GM21737 (cell line): Measurements from ENCODE around the gene PRKCA.
"Not testable (repeated sequence)": the region's sequence is repeated elsewhere in the genome, so short reads cannot be mapped to it uniquely, and the experiment has no call there.

Source experiments
- ATAC-seq: cut with Tn5 transposase; IDR thresholded peaks from one replicate; pipeline ENCODE4 v1.9.1; 2021; ENCODE audit warnings: mild to moderate bottlenecking, moderate library complexity; ENCODE audit not compliant: unreplicated experiment

PRKCA gene

GRCh38 chr17:66687570-66688284 lies 385.3 kb downstream of the PRKCA start:
- no peak for ATAC-seq

DNA sequence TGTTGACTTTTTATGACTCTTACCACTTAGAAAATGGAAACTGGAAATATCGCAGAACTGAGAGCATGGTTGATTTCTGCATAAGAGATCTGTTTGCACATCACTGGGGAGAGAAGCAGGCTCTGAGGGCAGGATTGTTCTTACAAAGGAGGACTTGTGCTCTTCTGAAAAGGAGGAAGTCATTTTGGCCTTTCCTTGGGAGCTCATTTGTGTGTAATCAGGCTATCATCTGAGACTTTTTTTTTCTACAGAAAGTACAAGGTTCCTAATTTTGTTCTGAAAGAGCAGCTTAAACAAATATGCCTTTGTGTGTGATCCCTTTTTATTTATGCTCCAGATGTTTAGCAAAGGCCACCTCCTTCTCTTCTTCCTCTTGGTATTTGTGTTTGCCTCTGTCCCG lies 386.8 kb downstream of the PRKCA start:
- no peak for ATAC-seq

GRCh38 chr17:66690166-66690565 lies 387.8 kb downstream of the PRKCA start:
- no peak for ATAC-seq

DNA sequence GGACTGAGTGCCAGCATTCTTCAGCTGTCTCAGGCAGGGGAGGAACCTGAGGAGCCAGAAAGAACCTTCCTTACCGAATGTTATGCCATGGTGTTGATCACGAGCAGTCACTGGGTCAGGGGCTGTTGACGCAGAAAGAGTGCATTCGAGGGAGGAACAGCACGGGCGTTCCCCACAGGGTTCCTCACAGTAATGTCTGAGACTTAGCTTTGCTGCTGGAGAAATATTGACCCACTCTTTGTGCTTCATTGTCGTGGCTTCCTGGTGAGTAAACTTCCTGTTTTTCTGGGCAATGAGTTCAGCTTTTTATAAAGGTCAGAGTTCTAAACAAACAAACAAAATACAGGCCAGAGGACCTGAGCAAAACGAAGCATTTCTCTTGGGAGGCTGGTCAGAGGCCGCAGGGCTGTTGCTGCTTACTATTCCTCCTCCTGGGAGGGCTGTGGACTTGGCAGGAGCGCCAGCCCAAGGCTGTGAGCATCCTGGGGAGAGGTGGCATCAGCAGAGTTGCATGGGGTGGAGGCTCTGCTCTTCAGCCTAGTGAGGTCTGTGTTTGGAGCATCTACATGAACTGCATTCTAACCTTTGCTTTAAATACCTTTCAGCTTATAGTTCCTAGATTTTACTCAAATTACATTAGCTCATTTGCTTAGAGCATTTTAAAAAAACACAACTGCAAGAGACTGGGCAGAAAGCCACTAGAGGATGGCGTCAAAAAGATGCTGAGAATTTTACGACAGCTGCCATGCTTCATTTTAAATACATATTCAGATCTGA lies 389.4 kb downstream of the PRKCA start:
- ATAC-seq = no peak

- ATAC-seq = no peak
Measured at GRCh38 chr17:66692421-66692690, 389.9 kb downstream of the PRKCA start.

GRCh38 chr17:66695098-66695497 lies 392.7 kb downstream of the PRKCA start:
- ATAC-seq = no peak

DNA sequence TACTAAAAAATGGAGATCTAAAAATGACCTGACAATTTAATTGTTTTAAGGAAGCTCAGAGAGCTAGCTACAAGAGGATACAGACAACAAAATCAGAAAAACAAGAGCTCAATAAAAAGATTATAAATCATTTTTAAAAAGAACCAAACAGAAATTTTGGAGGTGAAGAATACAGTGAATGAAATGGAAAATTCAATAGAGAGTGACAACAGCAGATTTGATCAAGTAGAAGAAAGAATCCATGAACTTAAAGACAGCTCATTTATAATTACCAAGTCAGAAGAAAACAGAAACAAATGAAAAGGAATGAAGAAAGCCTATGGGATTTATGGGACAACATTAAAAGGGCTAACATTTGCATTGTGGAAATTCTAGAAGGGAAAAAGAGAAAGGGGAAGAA lies 395.9 kb downstream of the PRKCA start:
- ATAC-seq = no peak

DNA sequence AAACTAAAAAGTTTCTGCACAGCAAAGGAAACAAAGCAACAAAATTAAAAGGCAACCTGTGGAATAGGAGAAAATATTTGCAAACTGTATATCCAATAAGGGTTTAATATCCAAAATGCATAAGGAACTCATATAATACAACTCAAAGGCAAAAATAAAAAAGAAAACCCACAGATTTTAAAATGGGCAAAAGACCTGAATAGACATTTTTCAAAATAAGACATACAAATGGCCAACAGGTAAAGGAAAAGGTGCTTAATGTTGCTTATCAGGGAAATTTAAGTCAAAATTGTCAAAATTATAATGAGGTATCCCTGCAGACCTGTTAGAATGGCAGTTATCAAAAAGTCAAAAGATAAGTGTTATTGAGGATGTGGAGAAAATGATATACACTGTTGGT lies 399.0 kb downstream of the PRKCA start:
- ATAC-seq = no peak

GRCh38 chr17:66702106-66702936 lies 399.9 kb downstream of the PRKCA start:
- ATAC-seq = no peak

- ATAC-seq = no peak
Measured at GRCh38 chr17:66704858-66705520, 402.6 kb downstream of the PRKCA start.

GRCh38 chr17:66706851-66707450 lies 404.5 kb downstream of the PRKCA start:
- ATAC-seq = no peak

GRCh38 chr17:66711401-66711800 lies 409.0 kb downstream of the PRKCA start:
- no peak for ATAC-seq

GRCh38 chr17:66711881-66712321 lies 409.5 kb downstream of the PRKCA start:
- no peak for ATAC-seq

GRCh38 chr17:66712453-66712852 lies 410.0 kb downstream of the PRKCA start:
- no peak for ATAC-seq

GRCh38 chr17:66713021-66713532 lies 410.7 kb downstream of the PRKCA start:
- not testable (repeated sequence) for ATAC-seq

DNA sequence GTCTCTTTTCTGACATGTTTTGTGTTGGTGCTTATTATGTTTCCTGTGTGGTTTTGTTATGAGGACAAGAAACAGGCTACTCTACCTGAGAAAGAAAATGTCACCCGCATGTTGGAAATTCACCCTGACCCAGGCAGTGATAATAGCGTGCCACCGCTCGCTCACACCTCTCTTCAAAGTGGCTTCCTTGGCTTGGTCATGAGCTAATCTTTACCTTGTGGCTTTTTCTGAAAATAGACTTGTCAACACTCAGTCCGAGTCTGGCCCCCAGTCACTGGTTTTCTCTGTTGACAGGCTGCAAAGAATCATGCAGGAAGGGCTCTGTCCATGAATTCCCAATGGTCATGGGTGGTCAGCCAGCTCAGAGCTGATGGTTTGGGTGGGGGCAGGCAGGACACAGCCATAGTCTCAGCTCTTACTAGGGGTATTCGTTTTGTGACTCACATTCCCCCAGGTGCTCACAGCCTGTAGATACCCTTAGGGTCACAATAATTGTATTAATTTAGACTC lies 411.2 kb downstream of the PRKCA start:
- peak; percentile 75 for ATAC-seq

DNA sequence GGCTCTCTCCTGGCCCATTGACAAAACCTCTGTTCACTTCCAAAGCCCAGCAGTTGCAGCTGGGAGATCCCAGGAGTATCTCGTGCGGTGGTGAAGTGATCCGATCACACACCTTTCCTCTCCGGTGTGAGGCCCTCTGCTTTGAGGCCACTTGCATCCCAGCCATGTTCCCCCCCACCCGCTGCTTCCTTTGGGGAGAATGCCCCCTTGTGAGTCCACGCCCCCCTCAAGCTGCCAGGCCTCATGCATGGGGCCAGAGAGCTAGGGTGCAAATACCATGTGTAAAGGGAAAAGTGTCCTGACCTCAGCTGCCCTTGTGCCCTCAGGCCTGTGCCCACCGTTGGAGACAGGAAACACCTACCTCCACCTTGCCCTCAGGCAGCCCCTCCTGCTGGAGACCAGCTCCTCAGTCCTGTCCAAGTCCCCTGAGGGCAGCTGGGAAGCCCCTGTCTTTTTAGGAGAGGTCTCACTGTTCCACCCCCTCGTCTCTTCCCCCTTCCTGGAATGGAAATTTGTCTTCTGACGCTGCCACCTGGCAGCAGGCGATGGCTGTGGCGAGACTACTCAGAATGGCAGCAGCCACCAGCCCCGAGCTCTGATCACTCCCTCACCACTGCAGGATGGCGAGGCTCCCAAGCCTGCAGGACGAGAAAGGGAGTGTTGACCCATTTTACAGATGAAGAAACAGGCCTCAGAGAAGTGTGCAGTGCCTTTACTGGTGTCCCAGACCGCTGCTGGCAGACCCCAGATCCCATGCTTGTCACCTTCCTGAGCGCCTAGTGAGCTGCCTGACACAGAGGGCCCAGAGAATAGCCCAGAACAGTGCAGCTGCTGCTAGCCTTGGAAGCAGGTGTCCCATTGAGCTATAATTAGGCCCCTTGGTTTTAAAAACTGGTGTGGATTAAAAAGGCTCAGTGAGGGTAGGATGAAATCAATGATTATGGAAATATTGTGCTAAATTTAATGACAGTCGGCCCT lies 411.9 kb downstream of the PRKCA start:
- no peak for ATAC-seq

GRCh38 chr17:66715076-66715675 lies 412.8 kb downstream of the PRKCA start:
- no peak for ATAC-seq

GRCh38 chr17:66715745-66716156 lies 413.3 kb downstream of the PRKCA start:
- no peak for ATAC-seq
